ENCODE results near the gene YY2.

DNA sequence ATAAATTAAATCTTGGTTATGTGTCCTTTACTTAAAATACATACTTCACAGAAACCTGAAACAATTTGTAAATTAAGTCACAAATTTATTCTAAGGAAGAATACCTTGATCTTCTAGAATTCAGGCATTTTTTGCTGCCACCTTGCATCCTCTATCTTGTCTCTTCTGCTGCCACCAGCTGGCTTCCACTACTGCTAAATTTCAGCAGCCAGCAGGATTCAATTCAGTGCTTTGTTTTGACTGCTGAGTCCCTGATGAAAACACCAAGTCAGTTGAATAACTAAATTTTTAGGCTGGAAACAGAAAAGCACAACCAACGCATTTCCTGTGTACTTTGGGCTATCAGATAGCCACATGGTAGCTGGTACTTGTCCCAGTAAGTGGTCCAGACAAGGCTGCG lies 18.7 kb upstream of the YY2 start:
- TF ChIP-seq BHLHE40 (IDR thresholded peaks at IDR 0.05; ENCODE audit: low read length): no peak
- TF ChIP-seq, protein P1, sequence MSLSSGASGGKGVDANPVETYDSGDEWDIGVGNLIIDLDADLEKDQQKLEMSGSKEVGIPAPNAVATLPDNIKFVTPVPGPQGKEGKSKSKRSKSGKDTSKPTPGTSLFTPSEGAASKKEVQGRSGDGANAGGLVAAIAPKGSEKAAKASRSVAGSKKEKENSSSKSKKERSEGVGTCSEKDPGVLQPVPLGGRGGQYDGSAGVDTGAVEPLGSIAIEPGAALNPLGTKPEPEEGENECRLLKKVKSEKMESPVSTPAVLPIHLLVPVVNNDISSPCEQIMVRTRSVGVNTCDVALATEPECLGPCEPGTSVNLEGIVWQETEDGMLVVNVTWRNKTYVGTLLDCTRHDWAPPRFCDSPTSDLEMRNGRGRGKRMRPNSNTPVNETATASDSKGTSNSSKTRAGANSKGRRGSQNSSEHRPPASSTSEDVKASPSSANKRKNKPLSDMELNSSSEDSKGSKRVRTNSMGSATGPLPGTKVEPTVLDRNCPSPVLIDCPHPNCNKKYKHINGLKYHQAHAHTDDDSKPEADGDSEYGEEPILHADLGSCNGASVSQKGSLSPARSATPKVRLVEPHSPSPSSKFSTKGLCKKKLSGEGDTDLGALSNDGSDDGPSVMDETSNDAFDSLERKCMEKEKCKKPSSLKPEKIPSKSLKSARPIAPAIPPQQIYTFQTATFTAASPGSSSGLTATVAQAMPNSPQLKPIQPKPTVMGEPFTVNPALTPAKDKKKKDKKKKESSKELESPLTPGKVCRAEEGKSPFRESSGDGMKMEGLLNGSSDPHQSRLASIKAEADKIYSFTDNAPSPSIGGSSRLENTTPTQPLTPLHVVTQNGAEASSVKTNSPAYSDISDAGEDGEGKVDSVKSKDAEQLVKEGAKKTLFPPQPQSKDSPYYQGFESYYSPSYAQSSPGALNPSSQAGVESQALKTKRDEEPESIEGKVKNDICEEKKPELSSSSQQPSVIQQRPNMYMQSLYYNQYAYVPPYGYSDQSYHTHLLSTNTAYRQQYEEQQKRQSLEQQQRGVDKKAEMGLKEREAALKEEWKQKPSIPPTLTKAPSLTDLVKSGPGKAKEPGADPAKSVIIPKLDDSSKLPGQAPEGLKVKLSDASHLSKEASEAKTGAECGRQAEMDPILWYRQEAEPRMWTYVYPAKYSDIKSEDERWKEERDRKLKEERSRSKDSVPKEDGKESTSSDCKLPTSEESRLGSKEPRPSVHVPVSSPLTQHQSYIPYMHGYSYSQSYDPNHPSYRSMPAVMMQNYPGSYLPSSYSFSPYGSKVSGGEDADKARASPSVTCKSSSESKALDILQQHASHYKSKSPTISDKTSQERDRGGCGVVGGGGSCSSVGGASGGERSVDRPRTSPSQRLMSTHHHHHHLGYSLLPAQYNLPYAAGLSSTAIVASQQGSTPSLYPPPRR (CRISPR knock-in tag; IDR thresholded peaks at IDR 0.05; ENCODE audit: borderline replicate concordance): no peak
- TF ChIP-seq, protein P2, sequence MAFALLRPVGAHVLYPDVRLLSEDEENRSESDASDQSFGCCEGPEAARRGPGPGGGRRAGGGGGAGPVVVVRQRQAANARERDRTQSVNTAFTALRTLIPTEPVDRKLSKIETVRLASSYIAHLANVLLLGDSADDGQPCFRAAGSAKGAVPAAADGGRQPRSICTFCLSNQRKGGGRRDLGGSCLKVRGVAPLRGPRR (CRISPR knock-in tag; IDR thresholded peaks at IDR 0.05): no peak
- no peak for TF ChIP-seq TCF7 (IDR thresholded peaks at IDR 0.05; ENCODE audit: borderline replicate concordance)
- no peak for TF ChIP-seq FOXJ3 (CRISPR knock-in tag; IDR thresholded peaks at IDR 0.05)
- no peak for TF ChIP-seq CTBP1 (IDR thresholded peaks at IDR 0.05; ENCODE audit: borderline replicate concordance)
- TF ChIP-seq EZH2 (IDR thresholded peaks at IDR 0.05; ENCODE audit: borderline replicate concordance, low read depth, low read length): no peak
- TF ChIP-seq, protein P3, sequence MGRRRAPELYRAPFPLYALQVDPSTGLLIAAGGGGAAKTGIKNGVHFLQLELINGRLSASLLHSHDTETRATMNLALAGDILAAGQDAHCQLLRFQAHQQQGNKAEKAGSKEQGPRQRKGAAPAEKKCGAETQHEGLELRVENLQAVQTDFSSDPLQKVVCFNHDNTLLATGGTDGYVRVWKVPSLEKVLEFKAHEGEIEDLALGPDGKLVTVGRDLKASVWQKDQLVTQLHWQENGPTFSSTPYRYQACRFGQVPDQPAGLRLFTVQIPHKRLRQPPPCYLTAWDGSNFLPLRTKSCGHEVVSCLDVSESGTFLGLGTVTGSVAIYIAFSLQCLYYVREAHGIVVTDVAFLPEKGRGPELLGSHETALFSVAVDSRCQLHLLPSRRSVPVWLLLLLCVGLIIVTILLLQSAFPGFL (CRISPR knock-in tag; IDR thresholded peaks at IDR 0.05): no peak
- TF ChIP-seq ZNF766 (CRISPR knock-in tag; conservative IDR thresholded peaks at IDR 0.05): no peak
- TF ChIP-seq ZNF184 (CRISPR knock-in tag; IDR thresholded peaks at IDR 0.05): no peak
- no peak for TF ChIP-seq FOSL1 (tag; conservative IDR thresholded peaks at IDR 0.05)

Measured in K562 (cell line).